HG02610 (cell line): ENCODE results near the gene RFC2.
"Not testable (repeated sequence)": the region's sequence is repeated elsewhere in the genome, so short reads cannot be mapped to it uniquely, and the experiment has no call there.

ENCODE experiments used
- ATAC-seq: cut with Tn5 transposase; IDR thresholded peaks from one replicate; pipeline ENCODE4 v1.9.1; 2021; ENCODE audit warnings: mild to moderate bottlenecking, moderate library complexity; ENCODE audit not compliant: unreplicated experiment

The RFC2 gene

GRCh38 chr7:74220229-74220628, 34.0 kb downstream of the RFC2 start:
- no peak for ATAC-seq

- ATAC-seq = no peak
Observed at GRCh38 chr7:74219416-74219815, 34.8 kb downstream of the RFC2 start.

GRCh38 chr7:74218343-74218698, 35.9 kb downstream of the RFC2 start:
- ATAC-seq = no peak

- ATAC-seq = peak; percentile 63
Observed at GRCh38 chr7:74217455-74218342, 36.5 kb downstream of the RFC2 start.

- ATAC-seq = peak; percentile 22
Observed at GRCh38 chr7:74216361-74216761, 37.8 kb downstream of the RFC2 start.

GRCh38 chr7:74215921-74216320, 38.3 kb downstream of the RFC2 start:
- ATAC-seq = peak; percentile 0

GRCh38 chr7:74214816-74215630, 39.2 kb downstream of the RFC2 start:
- ATAC-seq = no peak

- no peak for ATAC-seq
Observed at GRCh38 chr7:74212661-74213060, 41.5 kb downstream of the RFC2 start.

GRCh38 chr7:74208241-74208640, 46.0 kb downstream of the RFC2 start:
- ATAC-seq = not testable (repeated sequence)

GRCh38 chr7:74207586-74207985, 46.6 kb downstream of the RFC2 start:
- ATAC-seq = no peak

GRCh38 chr7:74206589-74207120, 47.5 kb downstream of the RFC2 start:
- peak; percentile 25 for ATAC-seq

GRCh38 chr7:74206052-74206451, 48.1 kb downstream of the RFC2 start:
- ATAC-seq = not testable (repeated sequence)

- ATAC-seq = no peak
Observed at GRCh38 chr7:74203956-74204618, 50.1 kb downstream of the RFC2 start.

- ATAC-seq = no peak
Observed at GRCh38 chr7:74202841-74203556, 51.2 kb downstream of the RFC2 start.

GRCh38 chr7:74199551-74200355, 54.4 kb downstream of the RFC2 start:
- ATAC-seq = no peak

- no peak for ATAC-seq
Observed at GRCh38 chr7:74197449-74198124, 56.6 kb downstream of the RFC2 start.

GRCh38 chr7:74195968-74196654, 58.1 kb downstream of the RFC2 start:
- not testable (repeated sequence) for ATAC-seq

GRCh38 chr7:74195139-74195860, 58.9 kb downstream of the RFC2 start:
- not testable (repeated sequence) for ATAC-seq
